Measurements from ENCODE around the gene LNX1.

LNX1 gene

DNA sequence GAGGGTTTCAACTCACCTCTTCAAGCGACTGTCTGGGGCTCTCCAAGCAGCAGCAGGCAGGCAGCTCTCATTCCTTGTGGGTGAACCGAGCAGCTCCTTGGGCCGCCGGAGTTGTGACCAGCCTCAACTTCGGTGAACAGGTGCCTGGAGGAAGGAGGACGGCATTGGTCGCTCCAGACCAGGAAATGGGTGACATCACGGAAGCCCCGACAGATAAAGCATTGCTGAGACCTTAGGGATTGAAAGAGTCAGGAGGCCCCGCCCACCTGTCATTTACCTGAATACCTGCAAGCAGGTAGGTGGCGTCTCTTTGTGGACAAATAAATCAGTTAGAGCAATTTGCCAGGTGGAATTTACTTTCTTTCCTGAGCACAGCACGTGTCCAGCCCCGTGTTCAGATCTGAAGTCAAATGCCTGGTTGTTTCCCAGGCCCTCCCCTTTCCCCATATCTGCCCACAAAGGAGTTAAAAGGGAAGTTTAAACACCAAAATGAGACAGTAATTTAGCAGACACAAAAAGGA is at the start of gene LNX1:
LNX1 (minus strand) TSS at position 115 of the 521 bp plus-strand sequence. CDS start 17,484 bp downstream, outside the sequence.
- DNase-seq (ENCODE audit: low read depth in 2 of 2): no peak

DNA sequence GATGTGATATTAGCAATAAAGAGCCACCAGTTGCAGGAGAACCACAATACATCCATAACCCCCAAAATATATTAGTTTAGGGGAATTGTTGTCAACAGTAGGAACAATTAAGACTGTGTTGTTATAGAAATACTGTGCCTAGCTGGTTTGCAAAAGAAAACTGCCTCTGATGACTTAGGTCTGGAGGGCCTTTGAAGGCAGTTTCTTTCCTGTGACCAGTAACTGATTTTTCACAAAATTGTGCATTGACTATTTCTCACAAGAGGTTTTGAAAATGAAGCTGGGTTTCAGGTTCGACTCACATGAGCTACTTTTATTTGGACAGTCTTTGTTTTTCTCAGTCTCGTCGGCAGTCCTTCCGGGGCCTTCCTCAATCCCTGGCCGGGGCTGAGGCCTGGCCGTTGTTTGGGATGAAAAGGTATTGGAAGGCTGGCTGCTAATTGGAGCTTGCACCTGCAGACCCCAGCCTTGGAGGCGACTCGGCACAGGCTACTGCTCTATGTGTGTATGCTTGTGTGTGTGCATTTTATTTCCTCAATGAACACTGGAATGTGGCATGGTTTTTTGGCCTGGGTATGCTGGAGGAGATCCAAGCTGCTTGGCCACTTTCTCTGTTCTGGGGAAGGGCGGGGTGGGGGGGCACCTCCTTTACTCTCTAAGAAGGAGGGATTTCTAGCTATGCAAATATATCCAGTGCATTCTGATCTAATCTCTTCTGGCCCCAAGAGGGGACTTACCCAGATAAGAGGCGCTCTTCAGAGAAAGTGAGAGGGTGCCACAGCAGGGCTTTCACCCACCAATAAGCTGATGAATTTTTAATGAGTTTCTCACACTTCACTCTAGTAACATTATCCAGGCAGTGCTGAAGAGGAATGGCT is 49.5 kb upstream of the LNX1 start:
- no peak for DNase-seq (ENCODE audit: low read depth in 2 of 2)

- DNase-seq (ENCODE audit: low read depth in 2 of 2): no peak
Measured at GRCh38 chr4:53638919-53639318, 47.6 kb upstream of the LNX1 start.

- no peak for DNase-seq (ENCODE audit: low read depth in 2 of 2)
Measured at GRCh38 chr4:53637348-53637747, 46.1 kb upstream of the LNX1 start.

- no peak for DNase-seq (ENCODE audit: low read depth in 2 of 2)
Measured at GRCh38 chr4:53635697-53636483, 44.6 kb upstream of the LNX1 start.

GRCh38 chr4:53633608-53634007 is 42.3 kb upstream of the LNX1 start:
- no peak for DNase-seq (ENCODE audit: low read depth in 2 of 2)

GRCh38 chr4:53629296-53629695 is 38.0 kb upstream of the LNX1 start:
- DNase-seq (ENCODE audit: low read depth in 2 of 2): no peak

DNA sequence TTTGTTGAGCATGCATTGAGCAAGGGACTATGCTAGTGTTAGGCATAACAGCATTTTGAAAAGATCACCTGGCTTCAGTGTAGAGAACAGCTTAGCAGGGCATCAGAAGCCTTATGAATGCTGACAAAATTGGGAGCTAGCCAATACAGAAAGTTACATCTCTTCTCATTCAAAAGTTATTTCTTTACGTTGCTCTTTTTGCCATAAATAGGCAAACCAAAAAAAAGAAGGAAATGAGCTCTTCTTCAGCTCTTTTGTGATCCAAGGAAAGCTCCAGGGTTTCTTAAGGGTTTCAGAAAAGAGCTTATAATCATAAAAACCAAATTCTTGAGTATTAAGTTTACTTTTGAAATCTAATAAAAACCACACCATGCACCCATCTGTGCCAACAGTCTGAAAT is 35.2 kb upstream of the LNX1 start:
- DNase-seq (ENCODE audit: low read depth in 2 of 2): no peak

GRCh38 chr4:53625888-53626287 is 34.6 kb upstream of the LNX1 start:
- DNase-seq (ENCODE audit: low read depth in 2 of 2): no peak

DNA sequence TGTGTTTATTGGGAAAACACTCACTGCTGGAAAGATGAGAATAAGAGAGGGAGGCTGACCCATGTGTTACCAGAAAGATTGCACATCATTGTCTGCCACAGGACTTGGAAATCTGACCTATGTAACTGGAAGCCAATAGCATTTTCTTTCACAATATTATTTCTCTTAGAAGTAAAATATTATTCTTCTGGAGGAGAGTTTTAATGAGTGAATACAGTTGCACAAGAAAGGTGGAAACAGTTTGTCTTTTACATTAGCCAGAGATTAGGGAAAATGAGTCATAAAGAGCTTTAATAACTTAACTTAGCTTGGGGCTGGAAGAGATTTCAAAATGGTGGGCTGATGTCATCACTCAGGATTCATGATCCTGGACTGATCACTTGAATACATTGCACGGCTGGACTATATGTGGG is 31.5 kb upstream of the LNX1 start:
- no peak for DNase-seq (ENCODE audit: low read depth in 2 of 2)

DNA sequence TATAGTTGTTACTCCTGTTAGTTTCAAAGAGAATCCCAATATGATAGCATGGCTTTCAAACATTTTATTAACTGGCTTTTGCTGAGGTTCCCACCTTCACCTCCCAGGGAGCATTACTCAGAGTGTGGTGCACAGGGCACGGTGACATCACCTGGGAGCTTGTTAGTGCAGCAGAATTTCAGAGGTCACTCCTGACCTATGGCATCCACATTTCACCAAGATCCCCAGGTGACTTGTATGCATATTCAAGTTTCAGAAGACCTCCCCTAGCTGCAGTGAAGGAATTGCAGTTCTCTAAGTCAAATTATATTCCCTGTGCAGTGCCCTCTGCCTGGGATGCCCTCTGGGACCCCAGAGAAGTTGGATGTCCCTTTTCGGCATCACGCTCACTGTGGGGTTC is 29.7 kb upstream of the LNX1 start:
- no peak for DNase-seq (ENCODE audit: low read depth in 2 of 2)

GRCh38 chr4:53619431-53619830 is 28.1 kb upstream of the LNX1 start:
- DNase-seq (ENCODE audit: low read depth in 2 of 2): no peak

DNA sequence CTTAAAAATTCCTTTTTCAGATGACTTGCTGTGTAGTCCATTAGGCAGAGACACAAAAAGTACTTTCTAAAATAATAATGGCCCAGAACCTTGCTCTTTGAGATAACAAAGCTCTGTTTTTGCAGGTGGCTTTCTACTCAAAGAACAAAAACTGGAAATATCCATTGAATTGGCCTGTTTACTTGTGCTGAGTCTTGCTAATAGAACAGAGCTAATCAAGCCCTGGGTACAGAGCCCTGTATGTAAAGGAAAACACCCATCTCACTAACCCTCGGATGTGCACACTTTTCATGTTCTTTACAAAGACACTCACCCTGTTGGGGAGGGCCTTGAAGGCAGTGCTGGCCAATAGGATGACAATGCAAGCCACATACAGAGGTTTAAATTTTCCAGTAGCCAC is 27.0 kb upstream of the LNX1 start:
- DNase-seq (ENCODE audit: low read depth in 2 of 2): no peak

GRCh38 chr4:53617101-53617680 is 25.9 kb upstream of the LNX1 start:
- no peak for DNase-seq (ENCODE audit: low read depth in 2 of 2)

GRCh38 chr4:53616219-53616618 is 24.9 kb upstream of the LNX1 start:
- no peak for DNase-seq (ENCODE audit: low read depth in 2 of 2)

GRCh38 chr4:53614591-53614990 is 23.3 kb upstream of the LNX1 start:
- DNase-seq (ENCODE audit: low read depth in 2 of 2): no peak

GRCh38 chr4:53613428-53613827 is 22.1 kb upstream of the LNX1 start:
- no peak for DNase-seq (ENCODE audit: low read depth in 2 of 2)

GRCh38 chr4:53608649-53609048 is 17.4 kb upstream of the LNX1 start:
- no peak for DNase-seq (ENCODE audit: low read depth in 2 of 2)

DNA sequence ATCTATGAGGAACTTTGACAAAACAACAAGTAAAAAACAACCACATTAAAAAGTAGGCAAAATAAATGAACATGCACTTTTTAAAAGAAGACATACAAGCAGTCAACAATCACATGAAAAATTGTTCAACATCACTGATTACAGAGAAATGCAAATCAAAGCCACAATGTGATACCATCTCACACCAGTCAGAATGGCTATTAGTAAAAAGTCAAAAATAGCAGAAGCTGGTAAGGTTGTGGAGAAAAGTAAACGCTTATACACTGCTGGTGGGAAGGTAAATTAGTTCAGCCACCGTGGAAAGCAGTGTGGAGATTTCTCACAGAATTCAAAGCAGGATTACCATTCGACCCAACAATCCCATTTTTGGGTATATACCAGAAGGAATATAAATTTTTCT is 17.0 kb upstream of the LNX1 start:
- no peak for DNase-seq (ENCODE audit: low read depth in 2 of 2)

DNA sequence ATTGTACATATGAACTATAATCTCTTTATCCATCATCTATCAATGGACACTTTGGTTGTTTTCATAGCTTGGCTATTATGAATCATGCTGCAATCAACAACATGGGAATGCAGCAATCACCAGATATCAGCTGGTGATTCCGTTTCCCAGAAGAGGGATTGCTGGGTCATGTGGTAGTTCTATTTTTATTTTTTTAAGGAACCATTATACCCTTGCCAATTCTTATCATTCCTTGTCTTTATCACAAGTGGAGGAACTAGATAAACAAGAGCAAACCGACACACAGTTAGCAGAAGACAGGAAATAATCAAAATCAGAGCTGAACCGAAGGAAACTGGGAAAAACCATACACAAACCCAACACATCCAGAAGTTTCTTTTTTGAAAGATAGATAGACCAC is 14.5 kb upstream of the LNX1 start:
- DNase-seq (ENCODE audit: low read depth in 2 of 2): no peak

DNA sequence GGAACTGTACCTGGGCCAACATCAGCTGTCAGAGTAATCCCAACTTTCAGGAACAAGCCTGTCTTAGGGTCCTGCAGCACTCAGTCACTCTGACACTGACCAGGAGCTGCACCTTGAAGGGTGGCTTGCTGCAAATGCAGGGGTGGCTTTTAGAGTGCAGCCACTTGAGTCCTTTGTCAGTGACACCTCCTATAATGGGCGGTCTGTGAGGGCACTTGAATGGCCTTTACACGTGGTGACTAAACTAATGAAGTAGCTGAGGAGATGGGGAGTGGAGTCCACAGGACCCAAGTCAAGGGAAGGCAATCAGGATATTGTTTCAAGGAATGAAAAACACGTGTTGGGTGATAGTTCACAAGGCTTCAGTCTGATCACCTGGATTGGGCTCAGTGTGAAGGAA is 11.1 kb upstream of the LNX1 start:
- no peak for DNase-seq (ENCODE audit: low read depth in 2 of 2)

DNA sequence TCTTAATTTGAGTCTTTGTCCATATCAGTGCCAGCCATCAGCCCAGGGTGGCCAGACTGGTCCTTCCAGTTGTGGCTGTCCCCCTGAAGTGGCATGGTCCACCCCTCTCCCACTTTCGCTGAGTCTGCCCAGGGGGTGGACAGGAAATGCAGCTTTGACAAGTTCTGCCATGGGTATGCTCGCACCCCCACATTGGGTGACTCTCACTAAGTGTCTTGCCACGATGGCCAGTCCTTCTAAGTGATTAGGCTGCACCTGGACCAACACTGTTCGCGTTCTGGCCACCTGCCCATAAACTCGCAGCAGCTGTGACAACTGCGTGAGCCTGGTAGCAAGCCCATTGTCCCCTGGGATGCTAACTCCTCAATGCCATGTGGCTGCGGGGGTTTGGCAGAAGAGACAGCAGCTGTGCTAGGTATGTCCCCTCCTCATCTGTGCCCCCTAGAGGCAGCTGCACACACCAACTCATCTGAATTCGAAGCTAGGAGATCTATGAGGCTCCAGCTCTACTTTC is 10.0 kb upstream of the LNX1 start:
- no peak for DNase-seq (ENCODE audit: low read depth in 2 of 2)
